Measurements from ENCODE around the gene ASTN2.

- TF ChIP-seq CTCF (IDR thresholded peaks at IDR 0.05) (no peak), POLR2A (IDR thresholded peaks at IDR 0.05) (no peak), POLR2AphosphoS5 (IDR thresholded peaks at IDR 0.05) (no peak)
Measured at GRCh38 chr9:117028103-117028858, 386.6 kb downstream of the ASTN2 start.

Measured in prostate gland (tissue), 2 donors.